HepG2 (cell line): ENCODE data around the gene CNKSR3. TPM values are rescaled to one million over a fixed set of nuclear protein-coding genes. Genes with fewer than 3 reads are reported as not detected.

Experiments
- ATAC-seq: fragments of 200-7000 bp; cut with Tn5 transposase; 3 replicates; pipeline ENCODE4 v1.9.1; 2020; ENCODE audit warnings: mild to moderate bottlenecking, moderate library complexity
- BruUV-seq: library from RNA; stranded (reverse); fragments of 400-500 nt; replicated peaks from 2 replicates; lab custom pipeline; 2021; lab: Mats Ljungman, UMichigan
- CTCF ChIA-PET: fragments of 300-600 bp; formaldehyde crosslinking; extraction: SDS; loops from one replicate; lab custom pipeline; 2021; ENCODE audit warnings: low total read pairs, inconsistent platforms, low intra/inter-chr PET ratio; lab: Yijun Ruan, JAX
- POLR2A ChIA-PET: fragments of 350-600 bp; sonication (Branson Sonifier 250); formaldehyde crosslinking; loops from one replicate; lab custom pipeline; 2020; ENCODE audit warnings: antibody characterized with exemption, inconsistent platforms; lab: Yijun Ruan, JAX
- DNase-seq: peaks from one replicate; pipeline ENCODE4 v3.0.0-alpha.2; 2015; ENCODE audit warnings: low spot score
- FAIRE-seq: peaks from 3 replicates; lab custom pipeline; 2011; peaks lifted over from hg19 to GRCh38; lab: Jason Lieb, UNC
- H2AFZ ChIP-seq: one replicate; pipeline ENCODE4 v1.6.1; 2011; ENCODE audit warnings: low read length, inconsistent platforms
- H3K27ac ChIP-seq: fragments of 300-600 bp; 3 replicates; pipeline ENCODE4 v1.8.0; 2011; ENCODE audit warnings: mixed run types, mild to moderate bottlenecking, mixed read lengths, low read length, inconsistent platforms; ENCODE audit not compliant: insufficient read depth; ENCODE audit errors: extremely low read length
- H3K27me3 ChIP-seq, 2 experiments: fragments of 200-600 bp in 1 of 2; 2 replicates in 1 of 2; 3 replicates in 1 of 2; pipeline versions ENCODE4 v1.6.0 to v1.8.0; 2011; ENCODE audit warnings: low read length in 2 of 2, mild to moderate bottlenecking in 2 of 2, moderate library complexity in 2 of 2, inconsistent platforms in 1 of 2; ENCODE audit not compliant: insufficient read depth in 2 of 2, control insufficient read depth in 1 of 2
- H3K36me3 ChIP-seq, 2 experiments: fragments of 200-600 bp in 1 of 2; replicated peaks in 1 of 2; 2 replicates in 1 of 2; 3 replicates in 1 of 2; pipeline versions ENCODE4 v1.5.1 to v1.8.0; 2011; ENCODE audit warnings: low read length in 2 of 2, inconsistent platforms in 1 of 2; ENCODE audit not compliant: insufficient read depth in 2 of 2, control insufficient read depth in 1 of 2
- H3K4me1 ChIP-seq: 2 replicates; pipeline ENCODE4 v1.5.1; 2012; ENCODE audit warnings: low read length, inconsistent platforms; ENCODE audit not compliant: insufficient read depth
- H3K4me2 ChIP-seq: 2 replicates; pipeline ENCODE4 v1.6.0; 2011; ENCODE audit warnings: low read depth, low read length, inconsistent platforms
- H3K4me3 ChIP-seq, 3 experiments: fragments of 200-600 bp in 1 of 3; sonication (generic), shearing (Covaris generic) in 1 of 3; replicated peaks in 1 of 3; 2 replicates each; pipeline ENCODE4 v1.5.1; 2011 to 2016; ENCODE audit warnings: low read length in 3 of 3, inconsistent platforms in 2 of 3, low read depth in 2 of 3, mild to moderate bottlenecking in 2 of 3, control low read depth in 1 of 3, mixed read lengths in 1 of 3; ENCODE audit not compliant: insufficient read depth in 1 of 3
- H3K79me2 ChIP-seq: one replicate; pipeline ENCODE4 v1.6.1; 2011; ENCODE audit warnings: low read length, inconsistent platforms; ENCODE audit not compliant: insufficient read depth
- H3K9ac ChIP-seq: 2 replicates; pipeline ENCODE4 v1.6.0; 2011; ENCODE audit warnings: mild to moderate bottlenecking, low read depth, low read length, inconsistent platforms; ENCODE audit not compliant: insufficient read depth
- H3K9me3 ChIP-seq: 2 replicates; pipeline ENCODE4 v1.5.1; 2012; ENCODE audit warnings: mild to moderate bottlenecking, low read length
- H4K20me1 ChIP-seq: 2 replicates; pipeline ENCODE4 v1.6.0; 2011; ENCODE audit warnings: inconsistent platforms, mild to moderate bottlenecking, low read length, moderate library complexity; ENCODE audit not compliant: insufficient read depth
- CTCF ChIP-seq: sonication (generic); formaldehyde crosslinking; IDR thresholded peaks from 2 replicates; pipeline ENCODE4 v1.5.0; 2020; ENCODE audit warnings: mild to moderate bottlenecking, missing genetic modification reagents, moderate library complexity
- MNT ChIP-seq: fragments of 450-650 bp; IDR thresholded peaks from 2 replicates; pipeline ENCODE4 v1.6.1; 2016
- ZNF883 ChIP-seq: sonication (generic); formaldehyde crosslinking; IDR thresholded peaks from 2 replicates; pipeline ENCODE4 v1.5.1; 2020; ENCODE audit warnings: mild to moderate bottlenecking, missing genetic modification reagents; ENCODE audit errors: not compliant biosample characterization
- WGBS: methylation state at CpG from one replicate; pipeline ENCODE4 v1.1.6; 2017; ENCODE audit warnings: low lambda C conversion rate; 5-methylcytosine and 5-hydroxymethylcytosine counted together
- in situ Hi-C: cut with HindIII; loops from 2 replicates; pipeline ENCODE4 v1.10.0; 2017; ENCODE audit warnings: low pct_unique_long_range_greater_than_20kb; ENCODE audit not compliant: extremely low pct_ligation_motif_present
- intact Hi-C: fragments of 100-400 bp; cut with micrococcal nuclease; formaldehyde crosslinking; loops from one replicate; pipeline ENCODE4 v1.10.0; 2022; ENCODE audit not compliant: unreplicated experiment
- polyA plus RNA-seq, 8 experiments: library from polyadenylated mRNA; depleted of rRNA in 3 of 8; stranded (reverse) in 7 of 8; unstranded in 1 of 8; fragments of >200 nt; fragmentation: Illumina TruSeq in 4 of 8; extraction: Trizol in 4 of 8; gene quantifications; 2 replicates each; pipeline versions ENCODE4 v1.2.1 to v1.2.3, GENCODE V29; 2011 to 2016; ENCODE audit warnings: low read depth in 4 of 8, missing spikeins in 1 of 8, mixed read lengths in 1 of 8; ENCODE audit not compliant: insufficient read depth in 1 of 8
- total RNA-seq, 5 experiments: library from RNA; depleted of rRNA; stranded (reverse); fragments of >200 nt; fragmentation: Illumina TruSeq; extraction: Trizol; gene quantifications; 2 replicates each; pipeline ENCODE4 v1.2.3, GENCODE V29; 2016; ENCODE audit warnings: low read depth in 1 of 5

CNKSR3 gene
- total and polyA plus RNA-seq, 2 of the 13 experiments (the other 11 are each of a cell fraction or from before 2014, with no cell fraction given), result 9.2 to 38.6 TPM

GRCh38 chr6:154343473-154344308 lies 166.8 kb downstream of the CNKSR3 start:
- ChIA-PET CTCF (no interaction called here), POLR2A (no interaction called here)
- H3K36me3 ChIP-seq, result no peaks in the 10 kb centered on the region
- peaks cover 4 to 6% of the 10 kb centered on the region in 2 experiments; a peak in 3 of 5 replicates for H3K27me3 ChIP-seq
- in situ Hi-C loops, result no loop called here
- H4K20me1 ChIP-seq, result no peaks in the 10 kb centered on the region
- peaks cover 6% of the 10 kb centered on the region; the same call in 1 of the 2 replicates for H3K9me3 ChIP-seq
- H3K4me1 ChIP-seq, result no peaks in the 10 kb centered on the region
- H3K27ac ChIP-seq, result no peak overlapping the region
- intact Hi-C loops, result loop anchor here (10.0 kb wide), 1 partner anchor 189 kb away; no protein-coding TSS in a partner anchor
- no peak overlapping the region for H3K4me2 ChIP-seq
- ATAC-seq (peak; percentile 88), FAIRE-seq (no peak), DNase-seq (no peak)
- no peak overlapping the region for H3K9ac ChIP-seq
- no TSS peak for BruUV-seq
- TF ChIP-seq MNT (peak; percentile 65; the same call in 1 of the 2 replicates), CTCF (CRISPR knock-in tag) (peak; percentile 20; the same call in 1 of the 2 replicates), ZNF883 (no peak)
- H2AFZ ChIP-seq, result no peak overlapping the region
- no peak overlapping the region for H3K4me3 ChIP-seq
- 20% methylated on average over 16 of the region's 16 CpGs for WGBS
- H3K79me2 ChIP-seq, result no peaks in the 10 kb centered on the region
